GM19193 (cell line): ENCODE measurements around the gene HRAS.

Source experiments
- POLR2A ChIP-seq: IDR thresholded peaks from 4 replicates; pipeline ENCODE4 v1.6.1; 2011; ENCODE audit not compliant: insufficient read depth, insufficient read length; ENCODE audit errors: extremely low read depth

The HRAS gene

DNA sequence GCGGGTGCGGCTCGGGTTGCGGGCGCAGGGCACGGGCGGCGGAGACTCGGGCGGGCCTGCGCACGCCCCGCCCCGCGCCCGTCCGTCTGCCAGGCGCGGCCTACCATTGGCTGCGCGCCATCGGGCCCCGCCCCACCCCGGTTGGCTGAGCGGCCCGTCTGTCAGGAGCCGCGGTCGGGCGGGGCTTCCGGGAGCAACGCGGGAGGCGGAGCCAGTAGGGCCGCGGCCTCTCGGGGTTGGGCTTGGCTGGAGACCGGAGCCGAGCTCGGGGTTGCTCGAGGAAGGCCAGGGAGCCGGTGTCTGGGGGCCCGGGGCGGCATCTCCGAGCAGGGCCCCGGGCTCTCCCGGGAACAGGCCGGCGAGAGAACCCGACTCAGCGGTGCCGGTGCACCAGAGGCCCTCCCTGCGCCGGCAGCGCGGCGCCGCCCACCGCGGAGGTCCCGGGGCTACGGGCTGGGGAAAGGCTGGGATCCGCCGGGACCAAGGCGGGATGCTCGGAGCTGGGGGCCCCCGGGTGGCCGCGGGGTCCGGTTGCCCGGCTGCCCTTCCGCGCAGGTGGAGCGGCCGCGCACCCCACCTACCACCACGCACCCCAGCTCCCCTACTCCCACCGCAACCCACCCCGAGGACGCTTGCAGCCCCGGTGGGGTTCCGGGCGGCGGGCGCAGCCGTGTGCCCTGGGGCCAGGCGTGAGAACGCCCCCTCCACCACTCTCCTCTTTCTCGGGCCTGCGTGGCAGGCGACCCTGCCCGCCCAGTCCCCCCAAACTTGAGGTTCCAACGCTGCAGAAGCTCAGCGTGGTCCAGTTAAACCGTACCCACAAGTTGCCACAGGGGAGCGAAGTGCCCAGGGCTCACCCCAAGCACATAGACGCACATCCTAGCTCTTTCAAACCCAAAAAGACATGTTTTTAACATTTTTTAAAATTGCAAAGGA, at the start of gene HRAS:
Gene HRAS, minus strand, starts transcription at position 58 of the 936 bp plus-strand sequence.
- peak; percentile 71 for TF ChIP-seq POLR2A

DNA sequence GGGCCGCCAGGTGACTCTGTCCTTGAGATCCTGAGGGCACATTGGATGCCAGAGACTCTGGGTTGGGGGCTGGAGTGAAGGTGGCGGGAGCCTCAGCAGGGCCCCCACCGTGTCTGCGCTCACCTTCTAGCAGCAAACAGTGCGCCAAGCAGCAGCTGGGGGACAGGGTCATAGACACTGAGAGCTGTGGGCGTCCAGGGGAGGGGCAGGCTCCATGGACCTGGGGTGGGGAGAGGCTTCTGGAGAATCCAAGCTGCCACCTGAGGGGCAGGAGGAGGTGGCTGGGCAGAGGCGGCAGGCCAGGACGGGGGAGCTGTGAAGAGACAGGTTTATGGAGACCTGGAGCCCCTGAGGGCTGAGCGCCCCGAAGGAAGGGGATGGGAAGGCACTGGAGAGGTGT, 48.9 kb upstream of the HRAS start:
- no peak for TF ChIP-seq POLR2A

DNA sequence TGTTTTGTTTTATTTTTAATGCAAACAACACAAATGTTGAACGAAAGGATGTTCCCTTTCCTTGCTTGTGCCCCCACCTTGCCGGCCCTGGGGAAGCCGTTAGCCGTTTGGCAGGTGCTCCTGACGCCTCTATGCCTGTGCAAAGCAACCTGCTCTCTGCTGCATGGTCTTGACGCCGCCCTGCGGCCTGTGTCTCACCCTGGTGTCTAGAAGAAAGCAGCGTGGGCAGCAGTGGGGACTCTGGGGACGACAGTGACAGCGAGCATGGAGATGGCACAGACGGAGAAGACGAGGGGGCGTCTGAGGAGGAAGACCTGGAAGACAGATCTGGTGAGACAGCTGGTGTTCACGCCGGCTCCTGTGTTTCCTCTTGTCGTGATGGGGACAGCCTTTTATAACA, 46.4 kb upstream of the HRAS start:
- TF ChIP-seq POLR2A = no peak

DNA sequence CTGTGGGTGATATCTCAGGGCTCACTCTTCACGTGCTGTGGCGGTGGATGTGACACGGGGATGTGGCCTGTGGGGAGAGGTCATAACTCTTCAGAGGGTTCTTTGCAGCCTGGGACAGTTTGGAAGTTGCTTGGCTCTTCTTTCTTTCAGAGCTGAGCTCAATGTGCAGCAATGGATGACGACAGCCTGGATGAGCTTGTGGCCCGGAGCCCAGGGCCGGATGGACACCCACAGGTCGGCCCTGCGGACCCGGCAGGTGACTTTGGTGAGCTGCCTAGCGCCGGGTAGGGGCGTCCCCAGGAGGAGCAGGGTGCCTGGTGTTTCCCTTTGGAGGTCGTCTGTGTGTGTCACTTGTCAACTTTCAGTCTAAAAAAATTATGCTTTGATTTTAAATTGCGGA, 46.0 kb upstream of the HRAS start:
- no peak for TF ChIP-seq POLR2A

DNA sequence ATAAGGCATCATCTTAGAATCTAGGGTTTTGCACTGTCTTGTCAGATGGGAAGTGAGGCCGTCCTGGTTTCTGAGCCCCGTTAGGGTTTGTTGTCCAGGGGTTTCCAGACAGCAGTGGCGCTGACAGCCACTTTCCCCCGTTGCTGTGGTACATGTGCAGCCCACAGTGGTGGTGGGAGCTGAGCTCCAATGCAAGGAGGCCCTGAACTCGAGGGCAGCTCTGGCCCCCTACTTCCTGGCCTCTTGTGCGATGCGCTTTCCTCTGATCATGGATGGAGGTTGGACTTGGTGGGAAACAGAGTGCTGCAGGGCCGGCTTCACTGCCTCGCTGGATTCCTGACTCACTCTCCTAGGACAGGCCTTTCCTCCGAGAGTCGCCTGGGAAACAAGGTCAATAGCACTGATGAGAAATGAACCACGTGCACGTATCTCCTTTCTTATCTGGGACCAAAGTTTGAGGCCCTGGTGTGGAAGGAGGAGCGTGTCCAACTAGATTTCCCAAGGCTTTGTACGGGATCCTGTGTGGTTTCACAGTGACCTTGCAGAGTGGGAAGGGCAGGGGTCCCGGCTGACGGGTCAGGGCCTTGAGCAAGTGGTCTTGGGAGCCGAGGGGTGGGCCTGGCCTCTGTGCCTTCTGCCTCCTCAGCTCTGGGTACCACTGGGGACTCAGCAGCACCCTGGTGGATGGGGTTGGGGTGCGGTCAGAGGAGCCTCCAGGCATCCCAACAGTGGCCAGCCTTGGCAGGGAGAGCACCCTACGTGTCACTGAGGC, 44.6 kb upstream of the HRAS start:
- no peak for TF ChIP-seq POLR2A

DNA sequence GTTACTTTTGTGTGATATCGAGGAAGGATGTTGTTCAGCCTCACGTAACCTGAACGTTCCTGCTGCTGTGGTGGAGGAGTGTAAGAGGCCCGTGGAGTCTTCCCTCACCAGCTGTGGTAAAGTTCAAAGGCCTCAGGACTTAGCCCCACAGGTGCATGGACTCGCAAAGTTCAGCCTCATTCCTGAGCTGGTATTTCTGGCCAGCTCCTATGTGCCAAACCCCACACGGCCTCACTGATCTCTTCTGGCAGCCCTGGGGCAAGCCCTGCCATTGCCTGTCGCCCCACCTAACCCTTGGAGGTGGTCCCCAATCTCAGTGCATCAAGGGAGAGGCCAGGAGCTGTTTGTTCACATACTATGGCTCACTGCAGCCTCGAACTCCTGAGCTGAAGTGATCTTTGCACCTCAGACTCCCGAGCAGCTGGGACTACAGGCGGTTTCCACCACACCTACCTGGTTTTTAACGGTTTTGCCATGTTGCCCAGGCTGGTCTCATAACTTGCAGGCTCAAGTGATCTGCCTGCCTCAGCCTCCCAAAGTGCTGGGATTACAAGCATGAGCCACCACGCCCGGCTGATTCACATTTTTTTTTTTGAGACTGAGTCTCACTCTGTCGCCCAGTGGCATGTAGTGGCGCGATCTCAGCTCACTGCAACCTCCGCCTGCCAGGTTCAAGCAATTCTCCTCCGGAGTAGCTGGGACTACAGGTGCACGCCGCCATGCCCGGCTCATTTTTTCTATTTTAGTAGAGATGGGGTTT, 43.1 kb upstream of the HRAS start:
- TF ChIP-seq POLR2A = no peak

DNA sequence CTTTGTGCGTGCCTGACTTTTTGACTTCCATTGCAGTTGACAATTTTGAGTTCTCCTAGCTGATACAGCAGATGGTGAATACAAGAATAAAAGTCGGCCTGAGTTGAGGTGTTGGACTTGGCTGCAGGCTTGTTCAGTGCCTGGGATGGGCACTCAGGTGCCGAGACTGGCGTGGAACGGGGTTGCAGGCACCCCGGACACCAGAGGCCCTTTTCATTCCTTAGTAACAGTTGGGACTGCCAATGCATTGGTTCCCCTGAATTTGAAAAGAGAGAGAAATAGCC, 42.2 kb upstream of the HRAS start:
- no peak for TF ChIP-seq POLR2A

DNA sequence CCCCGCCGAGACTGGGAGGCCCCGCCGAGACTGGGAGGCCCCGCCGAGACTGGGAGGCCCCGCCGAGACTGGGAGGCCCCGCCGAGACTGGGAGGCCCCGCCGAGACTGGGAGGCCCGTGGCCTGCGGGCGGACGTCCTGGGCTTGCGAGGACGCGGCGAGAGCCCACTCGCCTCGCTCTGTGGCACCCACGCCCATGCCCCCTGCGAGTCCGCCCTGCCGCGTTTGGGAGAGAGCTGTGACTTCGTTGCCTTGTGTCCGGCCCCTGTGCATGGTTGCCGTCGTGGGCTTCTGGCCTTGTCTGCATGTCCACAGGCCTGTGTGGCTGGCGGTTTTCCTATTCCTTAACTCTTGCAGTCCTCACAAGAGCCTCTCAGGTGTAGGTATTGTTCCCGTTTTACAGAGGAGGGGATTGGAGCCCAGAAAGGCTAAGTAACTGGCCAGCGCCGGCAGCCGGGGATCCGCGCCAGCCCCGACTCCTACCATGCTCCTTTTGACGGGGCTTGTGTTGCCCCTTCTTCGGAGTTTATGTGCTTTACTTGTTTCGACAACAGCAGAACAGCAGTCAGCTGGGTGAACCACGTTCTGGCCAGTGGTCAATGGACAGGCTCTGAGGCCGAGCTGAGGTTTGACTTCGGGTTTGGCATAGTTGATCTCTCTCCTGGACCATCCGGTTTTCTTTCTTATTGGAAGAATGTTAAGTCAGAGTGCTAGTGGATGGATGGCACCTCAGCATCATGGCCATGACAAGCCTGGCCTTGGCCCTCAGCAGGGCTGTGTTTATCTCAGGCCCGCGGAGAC, 41.6 kb upstream of the HRAS start:
- no peak for TF ChIP-seq POLR2A

DNA sequence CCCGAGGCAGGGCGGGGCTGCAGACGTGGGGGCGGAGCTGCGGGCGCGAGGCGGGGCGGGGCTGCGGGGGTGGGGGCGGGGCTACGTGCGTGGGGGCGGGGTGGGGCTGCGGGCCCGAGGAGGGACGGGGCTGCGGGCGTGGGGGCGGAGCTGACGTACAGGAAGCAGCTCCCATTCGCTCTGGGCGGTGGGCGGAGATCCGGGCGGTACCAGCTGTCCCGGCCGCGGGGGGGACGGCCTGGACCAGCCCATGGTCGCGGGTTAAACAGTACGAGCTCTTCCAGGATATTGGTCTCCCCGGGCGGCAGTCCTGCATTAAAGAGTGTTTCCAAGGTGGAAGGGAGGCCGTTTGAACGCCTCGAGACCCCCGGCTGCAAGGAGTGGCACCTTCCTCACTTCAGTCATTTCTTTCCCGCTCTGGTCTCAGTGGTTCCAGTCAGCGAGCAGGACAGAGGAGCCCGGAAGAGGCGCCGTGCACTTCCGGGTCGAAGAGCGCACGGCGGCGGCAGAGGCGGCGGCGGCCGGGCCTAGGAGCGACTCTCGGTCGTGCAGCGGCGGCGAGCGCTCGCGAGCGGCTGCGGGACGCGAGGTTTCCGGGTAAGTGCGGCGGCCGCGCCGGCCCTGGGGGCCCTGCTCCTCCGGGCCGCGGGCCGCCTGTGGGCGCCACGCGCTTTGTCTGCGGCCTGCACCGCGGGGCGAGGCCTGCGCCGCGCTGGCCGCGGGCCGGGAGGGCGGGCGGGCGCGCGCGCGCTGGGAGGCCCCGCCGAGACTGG, 40.8 kb upstream of the HRAS start, which contains the start of gene PHRF1:
Gene PHRF1, plus strand, starts transcription at position 475 of the 773 bp plus-strand sequence. CDS start 5,043 bp downstream, outside the sequence.
- TF ChIP-seq POLR2A = peak; percentile 83

DNA sequence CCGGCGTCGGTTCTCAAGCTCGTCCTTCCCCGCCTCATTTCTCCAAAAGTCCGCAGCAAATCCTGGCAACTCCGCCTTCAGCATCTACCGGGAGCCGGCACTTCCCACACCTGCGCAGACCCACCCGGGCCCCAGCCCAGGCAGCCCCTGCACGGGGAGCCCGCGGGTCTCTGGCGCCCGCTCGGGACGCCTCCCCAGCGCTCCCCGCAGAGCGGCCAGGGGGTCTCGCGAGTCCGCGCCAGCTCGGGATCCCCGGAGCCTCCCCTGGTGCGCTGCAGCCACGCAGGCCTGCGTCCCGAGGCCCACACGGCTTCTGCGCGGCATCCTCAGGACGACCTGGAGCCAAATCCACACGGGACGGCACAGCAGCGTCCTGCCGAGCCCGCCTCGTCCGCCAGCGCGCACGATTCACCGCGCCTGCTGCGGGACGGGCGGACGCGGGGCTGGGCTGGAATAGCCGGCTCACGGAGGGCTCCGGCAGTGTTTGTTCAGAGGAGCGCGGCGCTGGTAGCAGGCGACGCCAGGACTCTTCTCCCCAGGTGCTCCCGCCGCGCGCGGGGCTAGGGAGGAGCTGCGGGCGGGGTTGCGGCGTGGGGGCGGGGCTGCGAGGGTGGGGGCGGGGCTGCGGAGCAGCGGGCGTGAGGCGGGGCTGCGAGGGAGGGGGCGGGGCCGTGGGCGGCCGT, 40.1 kb upstream of the HRAS start:
- no peak for TF ChIP-seq POLR2A

DNA sequence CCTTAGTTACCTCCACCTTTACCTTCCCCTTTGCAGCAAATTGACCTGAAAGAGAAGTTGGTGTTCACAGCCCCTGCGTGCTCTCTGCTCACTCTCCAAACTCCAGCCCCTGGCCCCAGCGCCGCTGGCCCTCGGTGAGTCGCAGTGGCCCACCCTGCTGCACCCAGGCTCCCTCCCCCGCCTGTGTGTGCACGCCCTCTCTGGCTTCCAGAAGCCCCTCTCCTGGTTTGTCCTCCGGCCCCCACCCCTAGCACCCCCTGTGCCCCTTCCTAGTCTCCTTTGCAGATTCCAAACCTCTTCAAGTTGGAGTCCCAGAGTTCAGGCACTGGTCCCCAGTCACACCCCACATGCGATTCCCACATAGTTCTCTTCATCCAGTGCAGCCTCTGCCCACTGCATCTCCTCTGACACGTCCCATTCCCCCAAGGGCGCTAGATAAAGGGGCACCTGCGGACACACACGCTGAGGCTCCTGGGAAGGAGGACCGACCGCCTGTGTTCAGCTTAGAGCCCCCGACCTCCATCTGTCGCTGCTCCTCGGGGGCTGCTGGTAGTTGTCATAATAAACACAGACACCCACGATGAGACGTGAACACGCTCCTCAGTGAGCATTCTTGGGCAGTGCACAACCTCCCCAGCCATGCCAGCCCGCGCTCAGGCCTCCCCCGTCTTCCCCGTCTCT, 39.4 kb upstream of the HRAS start:
- TF ChIP-seq POLR2A = no peak

DNA sequence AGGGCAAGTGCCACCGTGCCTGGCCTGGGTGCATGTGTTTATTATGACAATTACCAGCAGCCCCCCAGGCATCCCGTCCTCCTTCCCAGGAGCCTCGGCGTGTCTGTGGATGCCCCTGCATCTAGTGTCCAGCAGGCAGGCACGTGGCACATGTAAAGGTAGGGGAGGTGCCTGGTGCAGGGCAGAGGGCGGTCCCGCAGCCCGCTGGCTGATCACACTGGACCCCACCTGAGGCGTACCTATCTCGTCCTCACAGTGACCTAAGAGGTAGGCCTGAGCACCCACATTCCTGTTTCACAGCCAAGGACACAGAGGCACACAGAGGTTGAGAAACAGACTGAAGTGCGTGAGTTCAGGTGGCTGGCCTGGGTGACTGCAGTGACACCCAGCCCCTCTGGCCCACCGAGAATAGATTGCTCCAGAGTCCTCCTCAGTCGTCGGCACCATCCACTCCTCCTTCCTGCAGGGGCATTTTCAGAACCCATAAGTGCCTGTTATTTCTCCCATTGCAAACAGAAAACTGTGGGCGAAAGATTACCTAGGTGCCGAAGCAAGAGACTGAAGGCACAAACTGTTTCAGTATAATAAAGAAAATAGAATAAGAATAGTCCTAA, 37.9 kb upstream of the HRAS start:
- TF ChIP-seq POLR2A = no peak
